Muscle of arm (tissue), 12 donors: ENCODE measurements around the gene MED4. TPM values are rescaled to one million over a fixed set of nuclear protein-coding genes. Genes with fewer than 3 reads are reported as not detected.
"Not testable (repeated sequence)": the region's sequence is repeated elsewhere in the genome, so short reads cannot be mapped to it uniquely, and the experiment has no call there.

Experiments
- DNase-seq: peaks from one replicate; pipeline ENCODE4 v3.0.0-alpha.2; 2013
- polyA plus RNA-seq, 12 donors: library from polyadenylated mRNA; unstranded; fragments of 120-200 nt; gene quantifications; one replicate each; pipeline ENCODE4 v1.2.1, GENCODE V29; 2013; ENCODE audit not compliant: insufficient read length in 12 of 12

MED4 gene
- polyA plus RNA-seq, 12 donors: 49.8 to 74.4 (median 62.6) TPM; not detected in 1

- no peak for DNase-seq
Measured at GRCh38 chr13:48110132-48110868, 15.4 kb upstream of the MED4 start.

- no peak for DNase-seq
Measured at GRCh38 chr13:48108106-48108505, 13.2 kb upstream of the MED4 start.

GRCh38 chr13:48097793-48098192 lies 2.9 kb upstream of the MED4 start:
- DNase-seq: no peak

GRCh38 chr13:48096670-48097069 lies 1.8 kb upstream of the MED4 start:
- no peak for DNase-seq

GRCh38 chr13:48094404-48094780 lies 512 bp downstream of the MED4 start:
- peak; percentile 22 for DNase-seq

- no peak for DNase-seq
Measured at GRCh38 chr13:48093588-48093987, 1.3 kb downstream of the MED4 start.

GRCh38 chr13:48086272-48086671 lies 8.6 kb downstream of the MED4 start:
- no peak for DNase-seq

- DNase-seq: no peak
Measured at GRCh38 chr13:48081739-48082138, 13.2 kb downstream of the MED4 start.

GRCh38 chr13:48078251-48078656 lies 16.6 kb downstream of the MED4 start:
- DNase-seq: no peak

- no peak for DNase-seq
Measured at GRCh38 chr13:48074006-48074405, 20.9 kb downstream of the MED4 start.

- DNase-seq: no peak
Measured at GRCh38 chr13:48072787-48073186, 22.1 kb downstream of the MED4 start.

- no peak for DNase-seq
Measured at GRCh38 chr13:48072304-48072703, 22.6 kb downstream of the MED4 start.

GRCh38 chr13:48070942-48071341 lies 24.0 kb downstream of the MED4 start:
- DNase-seq: no peak

GRCh38 chr13:48069573-48069972 lies 25.3 kb downstream of the MED4 start:
- no peak for DNase-seq

- no peak for DNase-seq
Measured at GRCh38 chr13:48068952-48069351, 26.0 kb downstream of the MED4 start.

- DNase-seq: no peak
Measured at GRCh38 chr13:48068036-48068435, 26.9 kb downstream of the MED4 start.

- no peak for DNase-seq
Measured at GRCh38 chr13:48066310-48066989, 28.5 kb downstream of the MED4 start.

- DNase-seq: not testable (repeated sequence)
Measured at GRCh38 chr13:48059951-48060350, 35.0 kb downstream of the MED4 start.

- DNase-seq: not testable (repeated sequence)
Measured at GRCh38 chr13:48058536-48058935, 36.4 kb downstream of the MED4 start.

- no peak for DNase-seq
Measured at GRCh38 chr13:48055712-48056111, 39.2 kb downstream of the MED4 start.

GRCh38 chr13:48054601-48055000 lies 40.3 kb downstream of the MED4 start:
- no peak for DNase-seq

GRCh38 chr13:48050550-48050949 lies 44.4 kb downstream of the MED4 start:
- DNase-seq: no peak

- DNase-seq: no peak
Measured at GRCh38 chr13:48043789-48044503, 51.0 kb downstream of the MED4 start.
